ENCODE results near the gene ZNF77.

The ZNF77 gene

GRCh38 chr19:2887391-2887914, 57.3 kb downstream of the ZNF77 start:
- H3F3A ChIP-seq (ENCODE audit: insufficient read depth, low read length) = no peaks in the 10 kb centered on the region
- no peak overlapping the region for H3K4me2 ChIP-seq (ENCODE audit: low read depth, low read length)
- DNase-seq = peak; percentile 53
- no peaks in the 10 kb centered on the region for H3K4me1 ChIP-seq (ENCODE audit: low read length)
- H3K36me3 ChIP-seq (replicated peaks; ENCODE audit: insufficient read depth, low read length) = no peaks in the 10 kb centered on the region
- H3K9ac ChIP-seq (ENCODE audit: low read length) = no peak overlapping the region
- no peaks in the 10 kb centered on the region for H3K9me2 ChIP-seq (replicated peaks; ENCODE audit: insufficient read depth, low read length)
- TF ChIP-seq EZH2 (optimal IDR thresholded peaks at IDR 0.05; ENCODE audit: low read depth, low read length) (no peak), CTCF (IDR thresholded peaks at IDR 0.05; ENCODE audit: low read length) (peak; percentile 75)
- H3K27ac ChIP-seq (ENCODE audit: low read length) = no peak overlapping the region
- H3K4me3 ChIP-seq (ENCODE audit: low read length) = no peak overlapping the region
- no peak overlapping the region for H2AFZ ChIP-seq (ENCODE audit: low read length)
- no peaks in the 10 kb centered on the region for H3K9me3 ChIP-seq (replicated peaks; ENCODE audit: insufficient read depth, low read length)
- H3K27me3 ChIP-seq (replicated peaks; ENCODE audit: insufficient read depth, low read length) = peaks cover 75% of the 10 kb centered on the region
- H3K79me2 ChIP-seq (ENCODE audit: low read length) = no peaks in the 10 kb centered on the region
- H4K20me1 ChIP-seq (ENCODE audit: insufficient read depth, low read length) = no peaks in the 10 kb centered on the region

GRCh38 chr19:2885736-2886135, 59.0 kb downstream of the ZNF77 start:
- Histone ChIP-seq H3K27ac (ENCODE audit: low read length) (no peak overlapping the region), H3K36me3 (replicated peaks; ENCODE audit: insufficient read depth, low read length) (no peaks in the 10 kb centered on the region), H3K4me3 (ENCODE audit: low read length) (no peak overlapping the region), H3K9me2 (replicated peaks; ENCODE audit: insufficient read depth, low read length) (no peaks in the 10 kb centered on the region), H3K4me2 (ENCODE audit: low read depth, low read length) (no peak overlapping the region), H2AFZ (ENCODE audit: low read length) (no peak overlapping the region), H3K9ac (ENCODE audit: low read length) (no peak overlapping the region), H3K27me3 (replicated peaks; ENCODE audit: insufficient read depth, low read length) (peaks cover 68% of the 10 kb centered on the region), H3F3A (ENCODE audit: insufficient read depth, low read length) (no peaks in the 10 kb centered on the region), H3K4me1 (ENCODE audit: low read length) (no peaks in the 10 kb centered on the region), H3K79me2 (ENCODE audit: low read length) (no peaks in the 10 kb centered on the region), H4K20me1 (ENCODE audit: insufficient read depth, low read length) (no peaks in the 10 kb centered on the region), H3K9me3 (replicated peaks; ENCODE audit: insufficient read depth, low read length) (no peaks in the 10 kb centered on the region)
- no peak for TF ChIP-seq EZH2 (optimal IDR thresholded peaks at IDR 0.05; ENCODE audit: low read depth, low read length)
- TF ChIP-seq CTCF (IDR thresholded peaks at IDR 0.05; ENCODE audit: low read length) = no peak
- no peak for TF ChIP-seq EZH2phosphoT487 (IDR thresholded peaks at IDR 0.05; ENCODE audit: low read length)
- DNase-seq = no peak

GRCh38 chr19:2883686-2884439, 60.9 kb downstream of the ZNF77 start:
- DNase-seq = no peak
- TF ChIP-seq EZH2phosphoT487 (IDR thresholded peaks at IDR 0.05; ENCODE audit: low read length) (no peak), EZH2 (optimal IDR thresholded peaks at IDR 0.05; ENCODE audit: low read depth, low read length) (no peak), CTCF (IDR thresholded peaks at IDR 0.05; ENCODE audit: low read length) (no peak)
- Histone ChIP-seq H3K4me3 (ENCODE audit: low read length) (no peak overlapping the region), H3K9me3 (replicated peaks; ENCODE audit: insufficient read depth, low read length) (no peaks in the 10 kb centered on the region), H4K20me1 (ENCODE audit: insufficient read depth, low read length) (no peaks in the 10 kb centered on the region), H3K79me2 (ENCODE audit: low read length) (no peaks in the 10 kb centered on the region), H3K9me2 (replicated peaks; ENCODE audit: insufficient read depth, low read length) (no peaks in the 10 kb centered on the region), H3K9ac (ENCODE audit: low read length) (no peak overlapping the region), H3K4me1 (ENCODE audit: low read length) (no peaks in the 10 kb centered on the region), H3F3A (ENCODE audit: insufficient read depth, low read length) (no peaks in the 10 kb centered on the region), H3K27me3 (replicated peaks; ENCODE audit: insufficient read depth, low read length) (peaks cover 73% of the 10 kb centered on the region), H2AFZ (ENCODE audit: low read length) (no peak overlapping the region), H3K36me3 (replicated peaks; ENCODE audit: insufficient read depth, low read length) (no peaks in the 10 kb centered on the region), H3K27ac (ENCODE audit: low read length) (no peak overlapping the region), H3K4me2 (ENCODE audit: low read depth, low read length) (no peak overlapping the region)
